GM18505 (cell line): ENCODE data around the gene MAP3K20.
"Not testable (repeated sequence)": the region's sequence is repeated elsewhere in the genome, so short reads cannot be mapped to it uniquely, and the experiment has no call there.

ENCODE experiments used
- ATAC-seq: cut with Tn5 transposase; IDR thresholded peaks from one replicate; pipeline ENCODE4 v1.9.1; 2021; ENCODE audit not compliant: unreplicated experiment
- POLR2A ChIP-seq: IDR thresholded peaks from 4 replicates; pipeline ENCODE4 v1.6.1; 2011; ENCODE audit warnings: borderline replicate concordance; ENCODE audit not compliant: insufficient read depth, insufficient read length; ENCODE audit errors: extremely low read depth

The MAP3K20 gene

GRCh38 chr2:173075781-173076580, at the start of gene MAP3K20:
Gene MAP3K20 (plus strand): TSS chr2:173075846. CDS start chr2:173091032, 15,186 bp downstream.
- TF ChIP-seq POLR2A = no peak

DNA sequence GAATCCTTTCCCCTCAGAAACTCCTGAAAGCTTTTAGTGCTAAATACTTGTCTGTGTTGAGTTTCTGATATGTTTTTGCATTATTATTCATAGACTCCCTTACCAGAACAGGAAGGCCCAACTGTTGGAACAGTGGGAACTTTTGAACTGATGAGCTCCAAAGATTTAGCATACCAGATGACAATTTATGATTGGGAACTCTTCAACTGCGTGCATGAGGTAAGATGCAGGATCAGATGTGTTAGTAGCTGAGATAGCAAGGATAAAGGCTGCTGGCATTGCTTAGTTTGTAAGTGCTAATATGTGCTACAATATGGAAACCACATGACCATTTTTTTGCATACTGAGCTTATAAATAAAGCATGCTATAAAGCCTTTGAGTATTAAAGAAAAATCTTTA, 49.2 kb upstream of the MAP3K20 start:
- no peak for TF ChIP-seq POLR2A
- no peak for ATAC-seq

More at GRCh38 chr2:173075781-173076580, at the start of gene MAP3K20:
- ATAC-seq = peak; percentile 60

GRCh38 chr2:173027181-173028128, 48.2 kb upstream of the MAP3K20 start:
- no peak for ATAC-seq
- no peak for TF ChIP-seq POLR2A

- no peak for ATAC-seq
- no peak for TF ChIP-seq POLR2A
These were observed 47.5 kb upstream of the MAP3K20 start for GRCh38 chr2:173028141-173028540.

- TF ChIP-seq POLR2A = no peak
- ATAC-seq = no peak
These were observed 47.0 kb upstream of the MAP3K20 start for GRCh38 chr2:173028671-173029070.

DNA sequence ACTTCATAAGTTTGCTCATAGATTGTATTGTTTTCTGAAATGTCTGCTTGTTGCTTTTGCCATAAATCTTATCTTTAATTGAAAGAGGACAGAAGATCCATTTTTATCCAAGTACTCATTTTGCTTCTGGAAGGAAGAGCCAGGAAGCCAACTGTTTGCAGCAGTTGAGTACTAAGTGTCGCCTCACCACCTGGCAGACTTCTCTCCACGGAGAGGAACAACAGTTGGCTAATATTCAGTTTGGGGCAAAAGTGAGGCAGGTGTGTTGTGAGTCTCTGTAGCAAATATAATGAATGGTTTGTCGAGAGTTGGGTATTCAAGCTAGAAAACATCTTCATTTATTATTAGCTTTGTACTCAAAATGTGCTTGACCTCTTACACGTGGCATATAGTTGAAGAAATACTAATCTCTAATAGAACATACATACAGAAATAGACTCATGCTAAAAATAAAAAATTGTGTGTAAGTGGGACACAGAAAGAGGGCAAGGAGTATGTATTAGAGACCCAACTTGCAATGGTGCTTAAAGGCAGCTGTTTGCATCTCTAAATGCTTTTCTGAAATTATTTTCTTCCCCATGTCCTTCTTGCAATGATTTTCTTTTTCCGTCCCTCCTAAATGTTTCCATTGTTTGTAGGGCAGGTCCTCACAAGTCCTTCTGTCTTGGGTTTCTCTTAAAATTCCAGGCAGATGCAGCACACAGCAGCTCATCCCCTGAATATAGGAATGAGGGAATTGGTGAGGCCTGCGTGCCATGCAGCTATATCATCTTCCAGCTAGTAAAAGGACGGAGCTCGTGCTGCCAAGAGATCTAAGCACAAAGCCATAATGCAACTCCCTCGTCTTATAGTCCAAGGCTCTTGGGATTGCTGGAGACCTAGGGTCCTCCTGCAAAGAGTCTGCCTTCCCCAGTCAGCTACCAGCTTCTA, 44.8 kb upstream of the MAP3K20 start:
- ATAC-seq = no peak
- TF ChIP-seq POLR2A = no peak

DNA sequence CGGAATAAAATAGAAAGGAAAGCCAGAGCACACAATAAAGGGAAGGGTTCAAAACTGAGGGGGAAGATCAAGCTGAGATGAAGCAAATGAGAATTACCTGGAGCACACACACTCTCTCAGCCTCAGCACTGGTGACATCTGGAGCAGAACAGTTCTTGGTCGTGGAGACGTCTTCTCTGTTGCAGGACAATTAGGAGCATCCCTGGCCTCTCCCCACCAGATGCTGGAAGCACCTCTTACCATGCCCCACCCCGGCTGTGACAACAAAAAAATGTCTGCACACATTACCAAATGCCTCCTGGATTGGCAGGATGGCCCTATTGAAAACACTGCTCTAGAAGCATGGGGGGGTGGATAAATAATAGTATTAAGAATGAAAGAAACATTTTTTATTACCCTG, 43.6 kb upstream of the MAP3K20 start:
- no peak for ATAC-seq
- TF ChIP-seq POLR2A = no peak

GRCh38 chr2:173033084-173033483, 42.6 kb upstream of the MAP3K20 start:
- no peak for ATAC-seq
- TF ChIP-seq POLR2A = no peak

DNA sequence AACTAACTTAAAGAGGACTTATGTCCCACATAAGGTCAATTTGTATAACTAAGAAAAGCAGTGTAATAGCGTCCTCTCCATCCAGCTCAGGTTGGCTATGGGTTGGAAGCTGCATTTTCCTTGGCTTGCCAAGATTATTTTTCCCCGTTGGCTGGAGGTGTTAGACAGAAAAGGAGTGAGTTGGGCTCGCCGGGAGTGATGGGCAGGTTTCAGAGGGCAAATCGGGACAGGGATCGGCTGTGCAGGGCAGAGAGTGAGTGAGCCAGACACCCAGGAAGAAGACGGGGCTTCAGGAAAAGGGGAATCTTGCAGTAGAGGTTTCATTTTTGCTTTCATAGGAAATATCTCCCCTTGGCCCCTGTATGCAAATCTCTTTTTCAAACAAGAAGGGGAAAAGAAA, 41.5 kb upstream of the MAP3K20 start:
- no peak for TF ChIP-seq POLR2A
- ATAC-seq = no peak

- no peak for TF ChIP-seq POLR2A
- no peak for ATAC-seq
These were observed 38.2 kb upstream of the MAP3K20 start for GRCh38 chr2:173037245-173038120.

DNA sequence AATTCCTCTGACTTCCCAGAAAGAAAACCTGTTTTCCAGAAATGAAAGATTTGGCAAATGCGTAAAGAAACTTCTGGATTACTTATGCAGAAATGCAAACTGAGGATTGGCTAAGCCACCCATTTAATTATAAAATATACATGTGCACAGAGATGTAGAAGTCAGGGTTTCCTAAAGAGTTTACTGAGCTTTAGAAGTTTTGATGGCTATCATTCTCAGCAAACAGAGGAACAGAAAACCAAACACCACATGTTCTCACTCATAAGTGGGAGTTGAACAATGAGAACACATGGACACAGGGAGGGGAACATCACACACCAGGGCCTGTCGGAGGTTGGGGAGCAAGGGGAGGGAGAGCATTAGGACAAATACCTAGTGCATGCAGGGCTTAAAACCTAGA, 37.4 kb upstream of the MAP3K20 start:
- not testable (repeated sequence) for ATAC-seq

DNA sequence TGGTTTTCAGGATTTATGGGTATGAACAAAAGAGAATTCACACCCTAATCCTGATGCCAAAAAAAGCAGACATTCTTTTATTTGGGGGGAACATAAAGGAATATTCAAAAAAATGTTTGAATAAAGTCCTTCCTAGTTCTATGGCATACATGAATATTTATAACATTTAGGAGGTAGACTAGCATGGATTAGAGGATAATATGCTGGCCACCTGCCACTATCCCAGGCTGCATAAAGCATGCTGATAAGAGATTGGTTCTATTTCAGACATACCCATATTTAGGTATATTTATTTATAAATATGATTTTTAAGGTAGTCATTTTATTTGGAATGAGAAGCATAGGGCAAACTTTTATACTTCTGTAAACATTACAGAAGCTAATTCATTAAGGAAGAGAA, 34.9 kb upstream of the MAP3K20 start:
- no peak for ATAC-seq
- TF ChIP-seq POLR2A = no peak
